Neuronal stem cell (in vitro differentiated cells): ENCODE measurements around the gene FAM124B.

Experiments
- DNase-seq: peaks from one replicate; pipeline ENCODE4 v3.0.0-alpha.2; 2013; ENCODE audit warnings: low spot score
- H2AFZ ChIP-seq: one replicate; pipeline ENCODE4 v1.6.1; 2013; ENCODE audit warnings: mild to moderate bottlenecking, low read length, inconsistent platforms
- H2AK5ac ChIP-seq: 2 replicates; pipeline ENCODE4 v1.6.1; 2013; ENCODE audit warnings: low read depth, mild to moderate bottlenecking, inconsistent platforms, low read length, moderate library complexity, mixed read lengths
- H2BK120ac ChIP-seq: 2 replicates; pipeline ENCODE4 v1.6.1; 2013; ENCODE audit warnings: low read depth, mild to moderate bottlenecking, inconsistent platforms, low read length, moderate library complexity, mixed read lengths
- H2BK12ac ChIP-seq: one replicate; pipeline ENCODE4 v1.6.1; 2013; ENCODE audit warnings: low read length, inconsistent platforms
- H2BK15ac ChIP-seq: 2 replicates; pipeline ENCODE4 v1.6.1; 2013; ENCODE audit warnings: mild to moderate bottlenecking, low read length, inconsistent platforms, mixed read lengths
- H2BK5ac ChIP-seq: one replicate; pipeline ENCODE4 v1.6.1; 2013; ENCODE audit warnings: inconsistent platforms, mild to moderate bottlenecking, low read length, moderate library complexity
- H3K14ac ChIP-seq: one replicate; pipeline ENCODE4 v1.6.1; 2013; ENCODE audit warnings: low read length, inconsistent platforms
- H3K18ac ChIP-seq: 2 replicates; pipeline ENCODE4 v1.6.1; 2013; ENCODE audit warnings: low read length, inconsistent platforms
- H3K23ac ChIP-seq: 2 replicates; pipeline ENCODE4 v1.6.1; 2013; ENCODE audit warnings: low read depth, mild to moderate bottlenecking, mixed read lengths, low read length, inconsistent platforms; ENCODE audit not compliant: poor library complexity
- H3K27ac ChIP-seq: replicated peaks from 3 replicates; pipeline ENCODE4 v1.5.1; 2013; ENCODE audit warnings: low read length, inconsistent platforms
- H3K27me3 ChIP-seq, 3 experiments: 2 replicates each; pipeline ENCODE4 v1.6.1; 2013; ENCODE audit warnings: low read length in 3 of 3, mild to moderate bottlenecking in 2 of 3, inconsistent platforms in 1 of 3, low read depth in 1 of 3, mixed read lengths in 1 of 3, moderate library complexity in 1 of 3; ENCODE audit not compliant: control insufficient read depth in 3 of 3, insufficient read depth in 3 of 3
- H3K36me3 ChIP-seq, 2 donors: replicated peaks in 1 of 2; 2 replicates each; pipeline ENCODE4 v1.6.1; 2013; ENCODE audit warnings: low read length in 2 of 2; ENCODE audit not compliant: control insufficient read depth in 2 of 2, insufficient read depth in 2 of 2
- H3K4ac ChIP-seq: 2 replicates; pipeline ENCODE4 v1.6.1; 2013; ENCODE audit warnings: inconsistent platforms, mild to moderate bottlenecking, low read length, moderate library complexity
- H3K4me1 ChIP-seq, 2 donors: 1 replicate in 1 of 2; 2 replicates in 1 of 2; pipeline ENCODE4 v1.6.1; 2013; ENCODE audit warnings: low read length in 2 of 2, low read depth in 1 of 2; ENCODE audit not compliant: control insufficient read depth in 2 of 2, insufficient read depth in 1 of 2
- H3K4me2 ChIP-seq: one replicate; pipeline ENCODE4 v1.6.1; 2013; ENCODE audit warnings: mild to moderate bottlenecking, low read length, inconsistent platforms; ENCODE audit not compliant: insufficient read depth, poor library complexity, severe bottlenecking
- H3K4me3 ChIP-seq, 2 donors: 2 replicates each; pipeline ENCODE4 v1.5.1; 2013; ENCODE audit warnings: low read length in 2 of 2, mild to moderate bottlenecking in 2 of 2, inconsistent platforms in 1 of 2, moderate library complexity in 1 of 2
- H3K79me1 ChIP-seq: one replicate; pipeline ENCODE4 v1.6.1; 2013; ENCODE audit warnings: low read depth, mild to moderate bottlenecking, inconsistent platforms, low read length, moderate library complexity
- H3K9ac ChIP-seq: one replicate; pipeline ENCODE4 v1.6.1; 2013; ENCODE audit warnings: mild to moderate bottlenecking, low read depth, low read length, inconsistent platforms; ENCODE audit not compliant: poor library complexity
- H3K9me3 ChIP-seq, 2 donors: replicated peaks in 1 of 2; 2 replicates each; pipeline versions ENCODE3 to v1.6.1; 2013; ENCODE audit warnings: low read length in 2 of 2, mild to moderate bottlenecking in 2 of 2, inconsistent platforms in 1 of 2, low read depth in 1 of 2, mixed read lengths in 1 of 2, moderate library complexity in 1 of 2; ENCODE audit not compliant: control insufficient read depth in 2 of 2, insufficient read depth in 1 of 2
- H4K8ac ChIP-seq: one replicate; pipeline ENCODE4 v1.6.1; 2013; ENCODE audit warnings: low read depth, mild to moderate bottlenecking, inconsistent platforms, low read length, moderate library complexity
- H4K91ac ChIP-seq: one replicate; pipeline ENCODE4 v1.6.1; 2013; ENCODE audit warnings: low read length, low read depth, mild to moderate bottlenecking, inconsistent platforms; ENCODE audit not compliant: poor library complexity
- WGBS, 2 donors: extraction: QIAGEN DNeasy Blood & Tissue Kit; methylation state at CpG; one replicate each; pipeline ENCODE4 v1.1.7; 2013; ENCODE audit warnings: missing lambda C conversion rate in 2 of 2, mixed read lengths in 1 of 2; ENCODE audit not compliant: insufficient read length in 2 of 2, insufficient replicate concordance in 1 of 2; ENCODE audit errors: extremely low coverage in 2 of 2; 5-methylcytosine and 5-hydroxymethylcytosine counted together

FAM124B gene

GRCh38 chr2:224421065-224421464 lies 19.2 kb upstream of the FAM124B start:
- no peak overlapping the region for H2BK15ac ChIP-seq
- no peak overlapping the region for H2BK120ac ChIP-seq
- WGBS, 2 donors: no CpG with 5 or more reads among the region's 2 CpGs
- no peak overlapping the region for H3K23ac ChIP-seq
- H3K79me1 ChIP-seq: no peaks in the 10 kb centered on the region
- no peak overlapping the region for H2AK5ac ChIP-seq
- no peak for DNase-seq
- peaks cover 0 to 2% of the 10 kb centered on the region in 2 donors for H3K4me1 ChIP-seq
- H3K18ac ChIP-seq: no peak overlapping the region
- no peak overlapping the region for H3K27ac ChIP-seq
- H3K4ac ChIP-seq: no peak overlapping the region
- H4K91ac ChIP-seq: no peak overlapping the region
- H2AFZ ChIP-seq: no peak overlapping the region
- peaks cover 0 to 2% of the 10 kb centered on the region in 2 donors for H3K9me3 ChIP-seq
- no peaks in the 10 kb centered on the region for H3K36me3 ChIP-seq
- H2BK12ac ChIP-seq: no peak overlapping the region
- no peak overlapping the region for H3K4me3 ChIP-seq
- H3K27me3 ChIP-seq: no peaks in the 10 kb centered on the region
- no peak overlapping the region for H2BK5ac ChIP-seq
- no peak overlapping the region for H3K4me2 ChIP-seq
- H3K14ac ChIP-seq: no peak overlapping the region
- H3K9ac ChIP-seq: no peak overlapping the region
- no peak overlapping the region for H4K8ac ChIP-seq

GRCh38 chr2:224417947-224418346 lies 16.0 kb upstream of the FAM124B start:
- Histone ChIP-seq H3K36me3 (no peaks in the 10 kb centered on the region), H2AFZ (no peak overlapping the region), H2BK12ac (no peak overlapping the region), H4K91ac (no peak overlapping the region), H3K4ac (no peak overlapping the region), H3K27ac (no peak overlapping the region), H3K9ac (no peak overlapping the region), H3K18ac (no peak overlapping the region), H2BK120ac (no peak overlapping the region), H4K8ac (no peak overlapping the region), H2AK5ac (no peak overlapping the region), H3K4me1 (peaks cover 0 to 2% of the 10 kb centered on the region in 2 donors), H3K4me2 (no peak overlapping the region), H3K23ac (no peak overlapping the region), H3K9me3 (peaks cover 0 to 2% of the 10 kb centered on the region in 2 donors), H3K79me1 (no peaks in the 10 kb centered on the region), H2BK15ac (no peak overlapping the region), H2BK5ac (no peak overlapping the region), H3K27me3 (no peaks in the 10 kb centered on the region), H3K14ac (no peak overlapping the region), H3K4me3 (no peak overlapping the region)
- WGBS, 2 donors: no CpG with 5 or more reads among the region's 4 CpGs
- DNase-seq: no peak

- no peak overlapping the region for H2BK120ac ChIP-seq
- no peaks in the 10 kb centered on the region for H3K27me3 ChIP-seq
- no peak overlapping the region for H3K4ac ChIP-seq
- no peak overlapping the region for H2AK5ac ChIP-seq
- H2BK5ac ChIP-seq: no peak overlapping the region
- H3K4me1 ChIP-seq: peaks cover 0 to 2% of the 10 kb centered on the region in 2 donors
- H3K4me3 ChIP-seq: no peak overlapping the region
- H3K9me3 ChIP-seq: peaks cover 0 to 2% of the 10 kb centered on the region in 2 donors
- H3K18ac ChIP-seq: no peak overlapping the region
- no peak overlapping the region for H3K4me2 ChIP-seq
- no peak overlapping the region for H3K23ac ChIP-seq
- H3K27ac ChIP-seq: no peak overlapping the region
- WGBS, 2 donors: no CpG with 5 or more reads among the region's 1 CpG
- H4K91ac ChIP-seq: no peak overlapping the region
- no peak for DNase-seq
- no peak overlapping the region for H3K14ac ChIP-seq
- no peak overlapping the region for H3K9ac ChIP-seq
- no peak overlapping the region for H2BK15ac ChIP-seq
- H3K79me1 ChIP-seq: no peaks in the 10 kb centered on the region
- H3K36me3 ChIP-seq: no peaks in the 10 kb centered on the region
- no peak overlapping the region for H4K8ac ChIP-seq
- no peak overlapping the region for H2BK12ac ChIP-seq
- H2AFZ ChIP-seq: no peak overlapping the region
Observed at GRCh38 chr2:224417361-224417729, 15.4 kb upstream of the FAM124B start.

- Histone ChIP-seq H2BK120ac (no peak overlapping the region), H3K27me3 (no peaks in the 10 kb centered on the region), H2AFZ (no peak overlapping the region), H2BK12ac (no peak overlapping the region), H4K91ac (no peak overlapping the region), H3K79me1 (no peaks in the 10 kb centered on the region), H3K4me3 (no peak overlapping the region), H3K4me2 (no peak overlapping the region), H3K4ac (no peak overlapping the region), H2AK5ac (no peak overlapping the region), H3K14ac (no peak overlapping the region), H3K9me3 (peaks cover 0 to 2% of the 10 kb centered on the region in 2 donors), H2BK5ac (no peak overlapping the region), H3K27ac (no peak overlapping the region), H3K9ac (no peak overlapping the region), H2BK15ac (no peak overlapping the region), H3K18ac (no peak overlapping the region), H3K36me3 (no peaks in the 10 kb centered on the region), H3K23ac (no peak overlapping the region), H4K8ac (no peak overlapping the region), H3K4me1 (peaks cover 0 to under 1% of the 10 kb centered on the region in 2 donors)
- WGBS, 2 donors: no CpG with 5 or more reads among the region's 5 CpGs
- DNase-seq: no peak
Observed at GRCh38 chr2:224416656-224417360, 14.9 kb upstream of the FAM124B start.
